Hepatocyte (in vitro differentiated cells): Measurements from ENCODE around the gene ADGRV1. TPM values are rescaled to one million over a fixed set of nuclear protein-coding genes. Genes with fewer than 3 reads are reported as not detected.

ENCODE experiments used
- DNase-seq: peaks from one replicate; pipeline ENCODE4 v3.0.0-alpha.2; 2016; ENCODE audit warnings: low spot score
- H2AFZ ChIP-seq: fragments of 200-600 bp; sonication (generic); 2 replicates; pipeline ENCODE4 v1.6.0; 2016; ENCODE audit warnings: antibody characterized with exemption, mild to moderate bottlenecking
- H3K27ac ChIP-seq: fragments of 200-600 bp; sonication (generic); 2 replicates; pipeline ENCODE4 v1.5.1; 2016; ENCODE audit warnings: mild to moderate bottlenecking
- H3K27me3 ChIP-seq: fragments of 200-600 bp; sonication (generic); 2 replicates; pipeline ENCODE4 v1.6.1; 2016
- H3K36me3 ChIP-seq: fragments of 200-600 bp; sonication (generic); replicated peaks from 2 replicates; pipeline ENCODE4 v1.5.1; 2016; ENCODE audit warnings: low read depth; ENCODE audit not compliant: insufficient read depth
- H3K4me1 ChIP-seq: fragments of 200-600 bp; sonication (generic); 2 replicates; pipeline ENCODE4 v1.5.1; 2016; ENCODE audit warnings: mild to moderate bottlenecking, moderate library complexity; ENCODE audit not compliant: insufficient read depth
- H3K4me2 ChIP-seq: fragments of 200-600 bp; sonication (generic); 2 replicates; pipeline ENCODE4 v1.6.0; 2016
- H3K4me3 ChIP-seq: fragments of 200-600 bp; sonication (generic); 2 replicates; pipeline ENCODE4 v1.5.1; 2016; ENCODE audit warnings: mild to moderate bottlenecking
- H3K79me2 ChIP-seq: fragments of 200-600 bp; sonication (generic); 2 replicates; pipeline ENCODE4 v1.6.0; 2017; ENCODE audit warnings: mild to moderate bottlenecking
- H3K9me2 ChIP-seq: fragments of 200-600 bp; sonication (generic); replicated peaks from 2 replicates; pipeline ENCODE4 v1.6.0; 2017; ENCODE audit warnings: mild to moderate bottlenecking; ENCODE audit not compliant: insufficient read depth
- H3K9me3 ChIP-seq: fragments of 200-600 bp; sonication (generic); 2 replicates; pipeline ENCODE4 v1.5.1; 2016; ENCODE audit warnings: low read depth, mild to moderate bottlenecking
- H4K20me1 ChIP-seq: fragments of 200-600 bp; sonication (generic); 2 replicates; pipeline ENCODE4 v1.6.0; 2016; ENCODE audit warnings: mild to moderate bottlenecking; ENCODE audit not compliant: insufficient read depth, poor library complexity, severe bottlenecking
- CTCF ChIP-seq: fragments of 200-600 bp; sonication (generic); IDR thresholded peaks from 2 replicates; pipeline ENCODE4 v1.5.1; 2016; ENCODE audit warnings: antibody characterized with exemption, mild to moderate bottlenecking; ENCODE audit not compliant: poor library complexity
- EZH2 ChIP-seq: fragments of 200-600 bp; sonication (generic); IDR thresholded peaks from 2 replicates; pipeline ENCODE4 v1.6.1; 2016; ENCODE audit warnings: antibody characterized with exemption, mild to moderate bottlenecking, borderline replicate concordance
- EZH2phosphoT487 ChIP-seq: fragments of 200-600 bp; sonication (generic); IDR thresholded peaks from one replicate; pipeline ENCODE4 v1.6.1; 2018; ENCODE audit warnings: antibody characterized with exemption, mild to moderate bottlenecking, low read depth, moderate library complexity; ENCODE audit not compliant: unreplicated experiment, severe bottlenecking
- WGBS: methylation state at CpG from one replicate; pipeline ENCODE4 v1.1.6; 2016; ENCODE audit warnings: low lambda C conversion rate; ENCODE audit errors: missing lambda C conversion rate; 5-methylcytosine and 5-hydroxymethylcytosine counted together
- polyA plus RNA-seq: library from polyadenylated mRNA; unstranded; fragments of >200 nt; fragmentation: Nextera tagmentation; extraction: Ambion mirVana; gene quantifications from 2 replicates; pipeline ENCODE4 v1.2.1, GENCODE V29; 2016
- total RNA-seq: library from RNA; depleted of rRNA; stranded (reverse); fragments of >200 nt; gene quantifications from 2 replicates; pipeline ENCODE4 v1.2.3, GENCODE V29; 2014

Gene ADGRV1
- total and polyA plus RNA-seq, 2 experiments from 2014 or later: 74.9 to 88.3 TPM

GRCh38 chr5:91171322-91171721, 612.7 kb downstream of the ADGRV1 start:
- no peak overlapping the region for H3K27ac ChIP-seq
- no peak overlapping the region for H2AFZ ChIP-seq
- DNase-seq: no peak
- no peaks in the 10 kb centered on the region for H3K36me3 ChIP-seq
- no peaks in the 10 kb centered on the region for H3K79me2 ChIP-seq
- H3K9me3 ChIP-seq: no peaks in the 10 kb centered on the region
- peaks cover 10% of the 10 kb centered on the region for H3K4me1 ChIP-seq
- no peaks in the 10 kb centered on the region for H4K20me1 ChIP-seq
- TF ChIP-seq EZH2 (no peak), EZH2phosphoT487 (no peak), CTCF (no peak)
- WGBS: 63% methylated on average over 2 of the region's 2 CpGs
- no peaks in the 10 kb centered on the region for H3K9me2 ChIP-seq
- H3K27me3 ChIP-seq: no peaks in the 10 kb centered on the region
- no peak overlapping the region for H3K4me3 ChIP-seq
- no peak overlapping the region for H3K4me2 ChIP-seq

- Histone ChIP-seq H3K9me2 (no peaks in the 10 kb centered on the region), H3K4me2 (no peak overlapping the region), H3K27me3 (no peaks in the 10 kb centered on the region), H3K4me1 (peaks cover 14% of the 10 kb centered on the region), H3K27ac (no peak overlapping the region), H4K20me1 (no peaks in the 10 kb centered on the region), H2AFZ (no peak overlapping the region), H3K4me3 (no peak overlapping the region), H3K79me2 (no peaks in the 10 kb centered on the region), H3K36me3 (no peaks in the 10 kb centered on the region), H3K9me3 (no peaks in the 10 kb centered on the region)
- no peak for DNase-seq
- TF ChIP-seq CTCF (no peak), EZH2phosphoT487 (no peak), EZH2 (no peak)
Observed at GRCh38 chr5:91174396-91174795, 615.8 kb downstream of the ADGRV1 start.

GRCh38 chr5:91175708-91176107, 617.1 kb downstream of the ADGRV1 start:
- Histone ChIP-seq H3K9me3 (no peaks in the 10 kb centered on the region), H3K36me3 (no peaks in the 10 kb centered on the region), H4K20me1 (no peaks in the 10 kb centered on the region), H3K4me1 (peaks cover 14% of the 10 kb centered on the region), H3K9me2 (no peaks in the 10 kb centered on the region), H3K4me2 (no peak overlapping the region), H3K4me3 (no peak overlapping the region), H3K79me2 (no peaks in the 10 kb centered on the region), H2AFZ (no peak overlapping the region), H3K27ac (no peak overlapping the region), H3K27me3 (no peaks in the 10 kb centered on the region)
- no peak for DNase-seq
- TF ChIP-seq CTCF (no peak), EZH2phosphoT487 (no peak), EZH2 (no peak)
- WGBS: 44% methylated on average over 3 of the region's 3 CpGs
